ENCODE measurements around the gene ITFG2.

DNA sequence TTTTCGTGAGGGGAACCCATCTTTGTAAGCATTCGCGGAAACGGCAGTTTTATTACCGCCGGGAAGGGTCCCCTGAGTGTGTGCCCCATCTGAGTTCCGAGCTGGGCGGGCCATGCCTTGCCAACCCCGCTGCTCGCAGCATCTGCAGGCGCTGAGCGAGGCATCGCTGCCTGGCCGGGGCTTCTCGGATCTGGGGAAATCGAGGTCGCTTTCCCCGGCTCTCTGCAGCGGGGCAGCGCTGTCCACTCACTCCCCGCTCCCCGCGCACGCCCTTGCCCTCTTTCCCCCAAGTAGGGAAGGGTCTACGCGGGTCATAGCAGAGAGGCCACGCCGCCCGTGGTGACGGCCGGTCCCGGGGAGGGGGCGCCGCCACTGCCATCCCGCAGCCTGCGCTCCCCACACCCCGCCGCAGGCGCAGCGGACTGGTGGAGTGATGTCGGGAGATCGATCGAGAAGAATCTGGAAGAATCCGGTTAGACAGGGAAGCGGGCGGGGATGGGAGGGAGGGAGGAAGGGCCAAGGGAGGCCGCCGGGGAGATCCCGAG lies 18.2 kb upstream of the ITFG2 start:
- no peak for TF ChIP-seq TCF7 (CRISPR knock-in tag; IDR thresholded peaks at IDR 0.05; ENCODE audit: low read depth)
- TF ChIP-seq, protein P1, sequence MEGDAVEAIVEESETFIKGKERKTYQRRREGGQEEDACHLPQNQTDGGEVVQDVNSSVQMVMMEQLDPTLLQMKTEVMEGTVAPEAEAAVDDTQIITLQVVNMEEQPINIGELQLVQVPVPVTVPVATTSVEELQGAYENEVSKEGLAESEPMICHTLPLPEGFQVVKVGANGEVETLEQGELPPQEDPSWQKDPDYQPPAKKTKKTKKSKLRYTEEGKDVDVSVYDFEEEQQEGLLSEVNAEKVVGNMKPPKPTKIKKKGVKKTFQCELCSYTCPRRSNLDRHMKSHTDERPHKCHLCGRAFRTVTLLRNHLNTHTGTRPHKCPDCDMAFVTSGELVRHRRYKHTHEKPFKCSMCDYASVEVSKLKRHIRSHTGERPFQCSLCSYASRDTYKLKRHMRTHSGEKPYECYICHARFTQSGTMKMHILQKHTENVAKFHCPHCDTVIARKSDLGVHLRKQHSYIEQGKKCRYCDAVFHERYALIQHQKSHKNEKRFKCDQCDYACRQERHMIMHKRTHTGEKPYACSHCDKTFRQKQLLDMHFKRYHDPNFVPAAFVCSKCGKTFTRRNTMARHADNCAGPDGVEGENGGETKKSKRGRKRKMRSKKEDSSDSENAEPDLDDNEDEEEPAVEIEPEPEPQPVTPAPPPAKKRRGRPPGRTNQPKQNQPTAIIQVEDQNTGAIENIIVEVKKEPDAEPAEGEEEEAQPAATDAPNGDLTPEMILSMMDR (IDR thresholded peaks at IDR 0.05) = no peak

All from WTC11 (cell line).